GM18909 (cell line): ENCODE data around the gene RANBP17.
"Not testable (repeated sequence)": the region's sequence is repeated elsewhere in the genome, so short reads cannot be mapped to it uniquely, and the experiment has no call there.

Source experiments
- ATAC-seq: cut with Tn5 transposase; IDR thresholded peaks from one replicate; pipeline ENCODE4 v1.9.1; 2021; ENCODE audit warnings: mild to moderate bottlenecking; ENCODE audit not compliant: unreplicated experiment, poor library complexity

The RANBP17 gene

GRCh38 chr5:170937072-170937471, 75.3 kb downstream of the RANBP17 start:
- no peak for ATAC-seq

GRCh38 chr5:170937914-170938313, 76.1 kb downstream of the RANBP17 start:
- no peak for ATAC-seq

GRCh38 chr5:170939178-170939577, 77.4 kb downstream of the RANBP17 start:
- ATAC-seq: no peak

- no peak for ATAC-seq
Measured at GRCh38 chr5:170941788-170942187, 80.0 kb downstream of the RANBP17 start.

- ATAC-seq: no peak
Measured at GRCh38 chr5:170945275-170945674, 83.5 kb downstream of the RANBP17 start.

- ATAC-seq: no peak
Measured at GRCh38 chr5:170960567-170960966, 98.7 kb downstream of the RANBP17 start.

- ATAC-seq: no peak
Measured at GRCh38 chr5:170963521-170963920, 101.7 kb downstream of the RANBP17 start.

GRCh38 chr5:170974461-170974860, 112.6 kb downstream of the RANBP17 start:
- no peak for ATAC-seq

- not testable (repeated sequence) for ATAC-seq
Measured at GRCh38 chr5:170980261-170980660, 118.4 kb downstream of the RANBP17 start.

GRCh38 chr5:170985486-170985885, 123.7 kb downstream of the RANBP17 start:
- ATAC-seq: no peak

- ATAC-seq: no peak
Measured at GRCh38 chr5:170986598-170986997, 124.8 kb downstream of the RANBP17 start.

GRCh38 chr5:170993476-170993875, 131.7 kb downstream of the RANBP17 start:
- ATAC-seq: no peak

GRCh38 chr5:171010086-171010485, 148.3 kb downstream of the RANBP17 start:
- ATAC-seq: no peak

- no peak for ATAC-seq
Measured at GRCh38 chr5:171010816-171011215, 149.0 kb downstream of the RANBP17 start.

GRCh38 chr5:171023508-171023907, 161.7 kb downstream of the RANBP17 start:
- no peak for ATAC-seq

GRCh38 chr5:171024084-171024483, 162.3 kb downstream of the RANBP17 start:
- ATAC-seq: no peak

GRCh38 chr5:171029401-171029800, 167.6 kb downstream of the RANBP17 start:
- ATAC-seq: no peak

GRCh38 chr5:171031977-171032376, 170.2 kb downstream of the RANBP17 start:
- no peak for ATAC-seq

- ATAC-seq: no peak
Measured at GRCh38 chr5:171032435-171032973, 170.7 kb downstream of the RANBP17 start.

- not testable (repeated sequence) for ATAC-seq
Measured at GRCh38 chr5:171041893-171042292, 180.1 kb downstream of the RANBP17 start.

GRCh38 chr5:171050916-171051315, 189.1 kb downstream of the RANBP17 start:
- no peak for ATAC-seq

GRCh38 chr5:171055875-171056454, 194.1 kb downstream of the RANBP17 start:
- no peak for ATAC-seq
